Epithelial cell of esophagus (primary cell): Measurements from ENCODE around the gene OBI1.
"Not testable (repeated sequence)": the region's sequence is repeated elsewhere in the genome, so short reads cannot be mapped to it uniquely, and the experiment has no call there.

Experiments used
- DNase-seq: peaks from one replicate; pipeline ENCODE4 v3.0.0; 2010; ENCODE audit warnings: low read depth
- H3K4me3 ChIP-seq: 2 replicates; pipeline ENCODE4 v1.5.1; 2011; ENCODE audit warnings: mild to moderate bottlenecking, low read length, control low read depth
- CTCF ChIP-seq: IDR thresholded peaks from 2 replicates; pipeline ENCODE4 v1.5.1; 2011; ENCODE audit warnings: low read depth, mild to moderate bottlenecking, low read length, control low read depth, inconsistent platforms; ENCODE audit not compliant: insufficient read depth; ENCODE audit errors: missing control alignments

The OBI1 gene

GRCh38 chr13:78659450-78659730, 435 bp upstream of the OBI1 start:
- H3K4me3 ChIP-seq: peak overlapping the region; percentile 79
- no peak for TF ChIP-seq CTCF
- DNase-seq: no peak

- TF ChIP-seq CTCF: no peak
- peak; percentile 41 for DNase-seq
- peak overlapping the region; percentile 79 for H3K4me3 ChIP-seq
These were observed 991 bp downstream of the OBI1 start for GRCh38 chr13:78657699-78658629.

- DNase-seq: no peak
- H3K4me3 ChIP-seq: no peak overlapping the region
- no peak for TF ChIP-seq CTCF
These were observed 3.0 kb downstream of the OBI1 start for GRCh38 chr13:78655906-78656305.

- DNase-seq: no peak
These were observed 3.9 kb downstream of the OBI1 start for GRCh38 chr13:78655007-78655406.

GRCh38 chr13:78652651-78653050, 6.3 kb downstream of the OBI1 start:
- no peak for DNase-seq
- no peak for TF ChIP-seq CTCF
- H3K4me3 ChIP-seq: no peak overlapping the region

More at GRCh38 chr13:78655007-78655406, 3.9 kb downstream of the OBI1 start:
- H3K4me3 ChIP-seq: no peak overlapping the region
- no peak for TF ChIP-seq CTCF

- no peak overlapping the region for H3K4me3 ChIP-seq
- no peak for DNase-seq
- no peak for TF ChIP-seq CTCF
These were observed 8.3 kb downstream of the OBI1 start for GRCh38 chr13:78650717-78651083.

- TF ChIP-seq CTCF: no peak
- no peak overlapping the region for H3K4me3 ChIP-seq
- no peak for DNase-seq
These were observed 8.8 kb downstream of the OBI1 start for GRCh38 chr13:78649997-78650716.

- DNase-seq: not testable (repeated sequence)
These were observed 11.8 kb downstream of the OBI1 start for GRCh38 chr13:78647109-78647678.

More at GRCh38 chr13:78647109-78647678, 11.8 kb downstream of the OBI1 start:
- H3K4me3 ChIP-seq: not testable (repeated sequence)
